GM21529 (cell line): Measurements from ENCODE around the gene OR2V1.
"Not testable (repeated sequence)": the region's sequence is repeated elsewhere in the genome, so short reads cannot be mapped to it uniquely, and the experiment has no call there.

ENCODE experiments used
- ATAC-seq: cut with Tn5 transposase; IDR thresholded peaks from one replicate; pipeline ENCODE4 v1.9.1; 2021; ENCODE audit not compliant: unreplicated experiment

Gene OR2V1

GRCh38 chr5:181104606-181105390 is 26.2 kb downstream of the OR2V1 start:
- not testable (repeated sequence) for ATAC-seq

- not testable (repeated sequence) for ATAC-seq
Observed at GRCh38 chr5:181104259-181104568, 26.8 kb downstream of the OR2V1 start.

- ATAC-seq: not testable (repeated sequence)
Observed at GRCh38 chr5:181101930-181102674, 28.9 kb downstream of the OR2V1 start.

GRCh38 chr5:181101030-181101641 is 29.8 kb downstream of the OR2V1 start:
- not testable (repeated sequence) for ATAC-seq

GRCh38 chr5:181100121-181100875 is 30.7 kb downstream of the OR2V1 start:
- no peak for ATAC-seq

GRCh38 chr5:181099602-181100086 is 31.3 kb downstream of the OR2V1 start:
- ATAC-seq: no peak

GRCh38 chr5:181098762-181099601 is 32.0 kb downstream of the OR2V1 start:
- no peak for ATAC-seq

GRCh38 chr5:181097759-181098491 is 33.0 kb downstream of the OR2V1 start:
- ATAC-seq: not testable (repeated sequence)

- ATAC-seq: not testable (repeated sequence)
Observed at GRCh38 chr5:181097383-181097753, 33.6 kb downstream of the OR2V1 start.

- not testable (repeated sequence) for ATAC-seq
Observed at GRCh38 chr5:181096721-181097382, 34.1 kb downstream of the OR2V1 start.

GRCh38 chr5:181095162-181095561 is 35.8 kb downstream of the OR2V1 start:
- ATAC-seq: not testable (repeated sequence)

- no peak for ATAC-seq
Observed at GRCh38 chr5:181092428-181092827, 38.5 kb downstream of the OR2V1 start.

GRCh38 chr5:181088289-181088688 is 42.7 kb downstream of the OR2V1 start:
- ATAC-seq: no peak

GRCh38 chr5:181087309-181087708 is 43.7 kb downstream of the OR2V1 start:
- ATAC-seq: no peak

- no peak for ATAC-seq
Observed at GRCh38 chr5:181086884-181087205, 44.1 kb downstream of the OR2V1 start.

GRCh38 chr5:181086026-181086883 is 44.7 kb downstream of the OR2V1 start:
- ATAC-seq: no peak

GRCh38 chr5:181084621-181085195 is 46.3 kb downstream of the OR2V1 start:
- ATAC-seq: no peak

- ATAC-seq: no peak
Observed at GRCh38 chr5:181081989-181082388, 49.0 kb downstream of the OR2V1 start.
